ENCODE measurements around the gene RAP2A. TPM values are rescaled to one million over a fixed set of nuclear protein-coding genes. Genes with fewer than 3 reads are reported as not detected.

RAP2A gene
- total RNA-seq, 1 experiment from 2014 or later = 15.2 TPM

GRCh38 chr13:97491452-97491851, 57.5 kb downstream of the RAP2A start:
- no peaks in the 10 kb centered on the region for H3K36me3 ChIP-seq (ENCODE audit: low read depth, low read length)

GRCh38 chr13:97492257-97492656, 58.3 kb downstream of the RAP2A start:
- Histone ChIP-seq H3K4me1 (ENCODE audit: insufficient read depth, low read length) (peaks cover 23% of the 10 kb centered on the region), H4K20me1 (ENCODE audit: low read length) (no peaks in the 10 kb centered on the region), H3F3A (ENCODE audit: low read length, unreplicated experiment) (no peaks in the 10 kb centered on the region), H3K9me3 (ENCODE audit: low read length) (0 out of 2 replicates have a peak, but pooled peaks cover 4% of the 10 kb centered on the region), H3K4me3 (ENCODE audit: low read length) (no peak overlapping the region), H3K9ac (ENCODE audit: low read length) (peak overlapping the region; percentile 69), H3K27me3 (ENCODE audit: low read length) (no peaks in the 10 kb centered on the region), H3K27ac (ENCODE audit: low read length) (peak overlapping the region; percentile 97), H3K9me2 (replicated peaks; ENCODE audit: low read length) (no peaks in the 10 kb centered on the region), H2AFZ (ENCODE audit: low read length) (no peak overlapping the region), H3K4me2 (ENCODE audit: low read length) (peak overlapping the region; percentile 47), H3K79me2 (ENCODE audit: low read length) (no peaks in the 10 kb centered on the region), H3K36me3 (ENCODE audit: low read depth, low read length) (no peaks in the 10 kb centered on the region)
- POLR2A ChIA-PET (ENCODE audit: unreplicated experiment) = no interaction called here
- DNase-seq = peak; percentile 86
- ATAC-seq = peak; percentile 90
- intact Hi-C loops (cut with micrococcal nuclease) = loop anchor here (2.0 kb wide), 1 partner anchor 59 kb away; no protein-coding TSS in a partner anchor
- BruUV-seq (replicated peaks) = no TSS peak
- TF ChIP-seq CTCF (conservative IDR thresholded peaks at IDR 0.05; ENCODE audit: low read depth, low read length) (no peak), EZH2phosphoT487 (IDR thresholded peaks at IDR 0.05; ENCODE audit: borderline replicate concordance, low read length) (no peak), EZH2 (IDR thresholded peaks at IDR 0.05; ENCODE audit: low read length, unreplicated experiment) (no peak)
- CTCF ChIA-PET = no interaction called here

More at GRCh38 chr13:97491452-97491851, 57.5 kb downstream of the RAP2A start:
- ChIA-PET CTCF (no interaction called here), POLR2A (ENCODE audit: unreplicated experiment) (no interaction called here)
- Histone ChIP-seq H2AFZ (ENCODE audit: low read length) (no peak overlapping the region), H3K4me2 (ENCODE audit: low read length) (no peak overlapping the region), H3K4me3 (ENCODE audit: low read length) (no peak overlapping the region), H3K9me3 (ENCODE audit: low read length) (0 out of 2 replicates have a peak, but pooled peaks cover 4% of the 10 kb centered on the region), H3K4me1 (ENCODE audit: insufficient read depth, low read length) (peaks cover 23% of the 10 kb centered on the region), H3K27ac (ENCODE audit: low read length) (peak overlapping the region; percentile 74), H3K9me2 (replicated peaks; ENCODE audit: low read length) (no peaks in the 10 kb centered on the region), H4K20me1 (ENCODE audit: low read length) (no peaks in the 10 kb centered on the region), H3K9ac (ENCODE audit: low read length) (peak overlapping the region; percentile 29), H3K27me3 (ENCODE audit: low read length) (no peaks in the 10 kb centered on the region), H3F3A (ENCODE audit: low read length, unreplicated experiment) (no peaks in the 10 kb centered on the region), H3K79me2 (ENCODE audit: low read length) (no peaks in the 10 kb centered on the region)
- ATAC-seq (peak; percentile 28; the same call in 1 of the 2 replicates), DNase-seq (no peak)
- BruUV-seq (replicated peaks) = no TSS peak
- intact Hi-C loops (cut with micrococcal nuclease) = no loop called here
- no peak for TF ChIP-seq CTCF (conservative IDR thresholded peaks at IDR 0.05; ENCODE audit: low read depth, low read length)

GRCh38 chr13:97492684-97493371, 58.9 kb downstream of the RAP2A start:
- ATAC-seq (no peak), DNase-seq (peak; percentile 13)
- no peak for TF ChIP-seq EZH2 (IDR thresholded peaks at IDR 0.05; ENCODE audit: low read length, unreplicated experiment)
- TF ChIP-seq CTCF (conservative IDR thresholded peaks at IDR 0.05; ENCODE audit: low read depth, low read length) = no peak
- ChIA-PET CTCF (no interaction called here), POLR2A (ENCODE audit: unreplicated experiment) (no interaction called here)
- Histone ChIP-seq H3K27me3 (ENCODE audit: low read length) (no peaks in the 10 kb centered on the region), H4K20me1 (ENCODE audit: low read length) (no peaks in the 10 kb centered on the region), H3K4me3 (ENCODE audit: low read length) (no peak overlapping the region), H3K9me2 (replicated peaks; ENCODE audit: low read length) (no peaks in the 10 kb centered on the region), H3K9me3 (ENCODE audit: low read length) (0 out of 2 replicates have a peak, but pooled peaks cover 4% of the 10 kb centered on the region), H3K9ac (ENCODE audit: low read length) (peak overlapping the region; percentile 69), H3K4me1 (ENCODE audit: insufficient read depth, low read length) (peaks cover 29% of the 10 kb centered on the region), H3K36me3 (ENCODE audit: low read depth, low read length) (no peaks in the 10 kb centered on the region), H3K79me2 (ENCODE audit: low read length) (no peaks in the 10 kb centered on the region), H3K27ac (ENCODE audit: low read length) (peak overlapping the region; percentile 97), H3F3A (ENCODE audit: low read length, unreplicated experiment) (no peaks in the 10 kb centered on the region), H2AFZ (ENCODE audit: low read length) (no peak overlapping the region), H3K4me2 (ENCODE audit: low read length) (peak overlapping the region; percentile 47)
- BruUV-seq (replicated peaks) = TSS peak; percentile 74
- intact Hi-C loops (cut with micrococcal nuclease) = loop anchor here (2.0 kb wide), 1 partner anchor 60 kb away; no protein-coding TSS in a partner anchor
